NCI-H187 treated with DMSO at 0.1 percent for 48 hours (cell line): ENCODE measurements around the gene PNMA1.

Source experiments
- DNase-seq: peaks from one replicate; lab custom pipeline; 2025; lab: John Stamatoyannopoulos, UW

Gene PNMA1

GRCh38 chr14:73663548-73664212 is 50.5 kb downstream of the PNMA1 start:
- DNase-seq = no peak

- DNase-seq = no peak
These were observed 51.7 kb downstream of the PNMA1 start for GRCh38 chr14:73662487-73662943.

- DNase-seq = no peak
These were observed 52.3 kb downstream of the PNMA1 start for GRCh38 chr14:73661872-73662271.
